ENCODE data around the gene IGF2BP2.

The IGF2BP2 gene

GRCh38 chr3:185740133-185740532 is 84.7 kb downstream of the IGF2BP2 start:
- Histone ChIP-seq H3K79me2 (ENCODE audit: control insufficient read depth, insufficient read depth, low read length) (peaks cover 48% of the 10 kb centered on the region), H3K27ac (ENCODE audit: low read depth, low read length) (no peak overlapping the region), H3K27me3 (ENCODE audit: insufficient read depth, low read length, poor library complexity) (no peaks in the 10 kb centered on the region), H3K36me3 (ENCODE audit: control insufficient read depth, insufficient read depth, low read length) (no peaks in the 10 kb centered on the region), H3K4me3 (ENCODE audit: low read length) (no peak overlapping the region), H2BK120ac (ENCODE audit: low read depth, low read length) (no peak overlapping the region), H3K18ac (ENCODE audit: low read length) (no peak overlapping the region), H3K4me1 (ENCODE audit: control insufficient read depth, low read depth, low read length) (no peaks in the 10 kb centered on the region), H3K56ac (ENCODE audit: low read length) (no peak overlapping the region), H2BK5ac (ENCODE audit: low read length) (no peak overlapping the region), H3K79me1 (ENCODE audit: low read length) (peaks cover 14% of the 10 kb centered on the region), H3K23ac (ENCODE audit: low read length) (no peak overlapping the region), H3K9ac (ENCODE audit: low read length) (no peak overlapping the region), H2BK15ac (replicated peaks; ENCODE audit: low read depth) (no peak overlapping the region), H4K8ac (ENCODE audit: low read depth, low read length) (no peak overlapping the region), H3K4me2 (ENCODE audit: low read length) (no peak overlapping the region), H3K4ac (ENCODE audit: low read depth, low read length) (no peak overlapping the region), H2AK5ac (ENCODE audit: low read length) (no peak overlapping the region), H4K5ac (ENCODE audit: low read length) (no peak overlapping the region)
- no peak for DNase-seq
- no CpG with 5 or more reads among the region's 1 CpG for WGBS (ENCODE audit: extremely low coverage, insufficient coverage, low lambda C conversion rate)

GRCh38 chr3:185739264-185739701 is 85.6 kb downstream of the IGF2BP2 start:
- Histone ChIP-seq H3K27ac (ENCODE audit: low read depth, low read length) (no peak overlapping the region), H2BK5ac (ENCODE audit: low read length) (no peak overlapping the region), H2AK5ac (ENCODE audit: low read length) (no peak overlapping the region), H4K8ac (ENCODE audit: low read depth, low read length) (no peak overlapping the region), H3K27me3 (ENCODE audit: insufficient read depth, low read length, poor library complexity) (no peaks in the 10 kb centered on the region), H3K36me3 (ENCODE audit: control insufficient read depth, insufficient read depth, low read length) (no peaks in the 10 kb centered on the region), H3K9ac (ENCODE audit: low read length) (no peak overlapping the region), H3K23ac (ENCODE audit: low read length) (no peak overlapping the region), H3K4me3 (ENCODE audit: low read length) (no peak overlapping the region), H3K4me1 (ENCODE audit: control insufficient read depth, low read depth, low read length) (no peaks in the 10 kb centered on the region), H2BK15ac (replicated peaks; ENCODE audit: low read depth) (no peak overlapping the region), H3K4me2 (ENCODE audit: low read length) (no peak overlapping the region), H3K4ac (ENCODE audit: low read depth, low read length) (no peak overlapping the region), H2BK120ac (ENCODE audit: low read depth, low read length) (no peak overlapping the region), H3K56ac (ENCODE audit: low read length) (no peak overlapping the region), H3K18ac (ENCODE audit: low read length) (no peak overlapping the region), H3K79me1 (ENCODE audit: low read length) (peaks cover 16% of the 10 kb centered on the region), H3K79me2 (ENCODE audit: control insufficient read depth, insufficient read depth, low read length) (peaks cover 45% of the 10 kb centered on the region), H4K5ac (ENCODE audit: low read length) (no peak overlapping the region)
- DNase-seq: no peak
- WGBS (ENCODE audit: extremely low coverage, insufficient coverage, low lambda C conversion rate): no CpG with 5 or more reads among the region's 5 CpGs

- Histone ChIP-seq H4K5ac (ENCODE audit: low read length) (no peak overlapping the region), H3K18ac (ENCODE audit: low read length) (no peak overlapping the region), H3K9ac (ENCODE audit: low read length) (no peak overlapping the region), H2BK15ac (replicated peaks; ENCODE audit: low read depth) (no peak overlapping the region), H3K23ac (ENCODE audit: low read length) (no peak overlapping the region), H3K56ac (ENCODE audit: low read length) (no peak overlapping the region), H3K79me1 (ENCODE audit: low read length) (peaks cover 16% of the 10 kb centered on the region), H3K4me2 (ENCODE audit: low read length) (no peak overlapping the region), H3K4ac (ENCODE audit: low read depth, low read length) (no peak overlapping the region), H4K8ac (ENCODE audit: low read depth, low read length) (no peak overlapping the region), H3K4me1 (ENCODE audit: control insufficient read depth, low read depth, low read length) (no peaks in the 10 kb centered on the region), H3K27me3 (ENCODE audit: insufficient read depth, low read length, poor library complexity) (no peaks in the 10 kb centered on the region), H3K79me2 (ENCODE audit: control insufficient read depth, insufficient read depth, low read length) (peaks cover 44% of the 10 kb centered on the region), H3K4me3 (ENCODE audit: low read length) (no peak overlapping the region), H3K36me3 (ENCODE audit: control insufficient read depth, insufficient read depth, low read length) (no peaks in the 10 kb centered on the region), H3K27ac (ENCODE audit: low read depth, low read length) (no peak overlapping the region), H2AK5ac (ENCODE audit: low read length) (no peak overlapping the region), H2BK5ac (ENCODE audit: low read length) (no peak overlapping the region), H2BK120ac (ENCODE audit: low read depth, low read length) (no peak overlapping the region)
- no CpG with 5 or more reads among the region's 5 CpGs for WGBS (ENCODE audit: extremely low coverage, insufficient coverage, low lambda C conversion rate)
- DNase-seq: no peak
Measured at GRCh38 chr3:185737740-185738680, 86.8 kb downstream of the IGF2BP2 start.

- Histone ChIP-seq H4K5ac (ENCODE audit: low read length) (no peak overlapping the region), H3K23ac (ENCODE audit: low read length) (no peak overlapping the region), H2BK5ac (ENCODE audit: low read length) (no peak overlapping the region), H3K79me1 (ENCODE audit: low read length) (peaks cover 19% of the 10 kb centered on the region), H3K4me2 (ENCODE audit: low read length) (no peak overlapping the region), H3K27me3 (ENCODE audit: insufficient read depth, low read length, poor library complexity) (no peaks in the 10 kb centered on the region), H2BK120ac (ENCODE audit: low read depth, low read length) (no peak overlapping the region), H2AK5ac (ENCODE audit: low read length) (no peak overlapping the region), H3K36me3 (ENCODE audit: control insufficient read depth, insufficient read depth, low read length) (no peaks in the 10 kb centered on the region), H4K8ac (ENCODE audit: low read depth, low read length) (no peak overlapping the region), H3K79me2 (ENCODE audit: control insufficient read depth, insufficient read depth, low read length) (peaks cover 50% of the 10 kb centered on the region), H3K4me1 (ENCODE audit: control insufficient read depth, low read depth, low read length) (no peaks in the 10 kb centered on the region), H3K4ac (ENCODE audit: low read depth, low read length) (no peak overlapping the region), H3K4me3 (ENCODE audit: low read length) (no peak overlapping the region), H3K27ac (ENCODE audit: low read depth, low read length) (no peak overlapping the region), H3K18ac (ENCODE audit: low read length) (no peak overlapping the region), H3K9ac (ENCODE audit: low read length) (no peak overlapping the region), H3K56ac (ENCODE audit: low read length) (no peak overlapping the region), H2BK15ac (replicated peaks; ENCODE audit: low read depth) (no peak overlapping the region)
- no CpG with 5 or more reads among the region's 3 CpGs for WGBS (ENCODE audit: extremely low coverage, insufficient coverage, low lambda C conversion rate)
- no peak for DNase-seq
Measured at GRCh38 chr3:185737020-185737419, 87.8 kb downstream of the IGF2BP2 start.

GRCh38 chr3:185734725-185735096 is 90.1 kb downstream of the IGF2BP2 start:
- Histone ChIP-seq H3K79me2 (ENCODE audit: control insufficient read depth, insufficient read depth, low read length) (peaks cover 51% of the 10 kb centered on the region), H2BK5ac (ENCODE audit: low read length) (no peak overlapping the region), H3K56ac (ENCODE audit: low read length) (no peak overlapping the region), H3K9ac (ENCODE audit: low read length) (no peak overlapping the region), H3K79me1 (ENCODE audit: low read length) (peaks cover 12% of the 10 kb centered on the region), H3K18ac (ENCODE audit: low read length) (no peak overlapping the region), H3K27me3 (ENCODE audit: insufficient read depth, low read length, poor library complexity) (no peaks in the 10 kb centered on the region), H3K27ac (ENCODE audit: low read depth, low read length) (no peak overlapping the region), H2AK5ac (ENCODE audit: low read length) (no peak overlapping the region), H3K4ac (ENCODE audit: low read depth, low read length) (no peak overlapping the region), H4K8ac (ENCODE audit: low read depth, low read length) (no peak overlapping the region), H3K36me3 (ENCODE audit: control insufficient read depth, insufficient read depth, low read length) (no peaks in the 10 kb centered on the region), H4K5ac (ENCODE audit: low read length) (no peak overlapping the region), H3K4me3 (ENCODE audit: low read length) (no peak overlapping the region), H2BK15ac (replicated peaks; ENCODE audit: low read depth) (no peak overlapping the region), H2BK120ac (ENCODE audit: low read depth, low read length) (no peak overlapping the region), H3K4me1 (ENCODE audit: control insufficient read depth, low read depth, low read length) (no peaks in the 10 kb centered on the region), H3K4me2 (ENCODE audit: low read length) (no peak overlapping the region), H3K23ac (ENCODE audit: low read length) (no peak overlapping the region)
- no CpG with 5 or more reads among the region's 4 CpGs for WGBS (ENCODE audit: extremely low coverage, insufficient coverage, low lambda C conversion rate)
- no peak for DNase-seq
